AG09309 (cell line): ENCODE results near the gene EMD.
"Not testable (repeated sequence)": the region's sequence is repeated elsewhere in the genome, so short reads cannot be mapped to it uniquely, and the experiment has no call there.

Source experiments
- DNase-seq: peaks from one replicate; pipeline ENCODE4 v3.0.0-alpha.2; 2010; ENCODE audit warnings: low read depth
- H3K4me3 ChIP-seq: 2 replicates; pipeline ENCODE4 v1.5.1; 2011; ENCODE audit warnings: mild to moderate bottlenecking, low read depth, low read length, moderate library complexity; ENCODE audit not compliant: control insufficient read depth
- TF ChIP-seq, protein P1 (sequence below): IDR thresholded peaks from 2 replicates; pipeline ENCODE4 v1.5.1; 2011; ENCODE audit warnings: mild to moderate bottlenecking, low read depth, low read length, inconsistent platforms; ENCODE audit not compliant: insufficient read depth, control insufficient read depth; ENCODE audit errors: missing control alignments

The EMD gene

GRCh38 chrX:154397888-154398667 lies 19.0 kb downstream of the EMD start, which contains the start of gene RPL10:
Gene RPL10, plus strand, starts transcription at chrX:154398377. Its CDS starts 143 bp downstream, at chrX:154398520.
- TF ChIP-seq, protein P1, sequence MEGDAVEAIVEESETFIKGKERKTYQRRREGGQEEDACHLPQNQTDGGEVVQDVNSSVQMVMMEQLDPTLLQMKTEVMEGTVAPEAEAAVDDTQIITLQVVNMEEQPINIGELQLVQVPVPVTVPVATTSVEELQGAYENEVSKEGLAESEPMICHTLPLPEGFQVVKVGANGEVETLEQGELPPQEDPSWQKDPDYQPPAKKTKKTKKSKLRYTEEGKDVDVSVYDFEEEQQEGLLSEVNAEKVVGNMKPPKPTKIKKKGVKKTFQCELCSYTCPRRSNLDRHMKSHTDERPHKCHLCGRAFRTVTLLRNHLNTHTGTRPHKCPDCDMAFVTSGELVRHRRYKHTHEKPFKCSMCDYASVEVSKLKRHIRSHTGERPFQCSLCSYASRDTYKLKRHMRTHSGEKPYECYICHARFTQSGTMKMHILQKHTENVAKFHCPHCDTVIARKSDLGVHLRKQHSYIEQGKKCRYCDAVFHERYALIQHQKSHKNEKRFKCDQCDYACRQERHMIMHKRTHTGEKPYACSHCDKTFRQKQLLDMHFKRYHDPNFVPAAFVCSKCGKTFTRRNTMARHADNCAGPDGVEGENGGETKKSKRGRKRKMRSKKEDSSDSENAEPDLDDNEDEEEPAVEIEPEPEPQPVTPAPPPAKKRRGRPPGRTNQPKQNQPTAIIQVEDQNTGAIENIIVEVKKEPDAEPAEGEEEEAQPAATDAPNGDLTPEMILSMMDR: no peak
- peak; percentile 93 for DNase-seq
- peak within 1 kb of the TSS; percentile 69 for H3K4me3 ChIP-seq

DNA sequence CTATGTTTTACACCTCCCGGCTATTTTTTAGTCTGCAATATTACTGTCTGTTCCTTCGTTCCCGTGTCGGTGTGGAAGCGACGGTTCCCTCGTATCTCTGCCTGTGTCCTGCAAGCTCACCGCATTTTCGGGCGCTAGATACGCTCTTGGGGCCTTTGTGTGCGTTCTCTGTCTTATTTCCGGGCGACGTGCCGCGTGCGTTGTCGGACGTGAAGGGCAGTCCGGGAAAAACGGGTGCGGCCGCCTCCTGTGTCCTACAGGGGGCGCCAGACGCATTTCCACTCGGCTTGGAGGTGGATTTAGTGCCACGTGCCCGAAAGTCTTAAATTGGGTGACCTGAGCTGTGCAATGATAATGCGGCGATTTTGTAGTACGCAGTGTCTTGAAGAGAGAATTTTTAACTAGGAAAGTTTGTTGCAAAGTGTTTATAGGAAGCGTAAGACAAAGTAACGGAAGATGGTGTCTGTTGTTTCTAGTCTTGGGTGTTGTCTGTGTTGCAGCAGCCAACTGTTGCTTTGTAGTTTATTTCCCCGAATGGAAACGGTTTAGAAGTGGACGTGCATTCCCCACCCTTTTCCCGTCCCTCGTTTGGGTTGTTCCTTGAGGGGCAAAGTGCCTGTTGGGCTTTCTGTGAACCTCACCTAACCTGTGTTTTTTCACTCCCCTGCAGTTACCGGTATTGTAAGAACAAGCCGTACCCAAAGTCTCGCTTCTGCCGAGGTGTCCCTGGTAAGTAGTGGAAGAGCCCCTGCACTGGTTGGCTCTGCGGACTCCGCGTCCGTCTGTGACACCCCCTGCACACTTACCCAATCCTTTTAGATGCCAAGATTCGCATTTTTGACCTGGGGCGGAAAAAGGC lies 19.8 kb downstream of the EMD start:
- peak; percentile 33 for DNase-seq
- H3K4me3 ChIP-seq: peak overlapping the region; percentile 69
- TF ChIP-seq, protein P1: peak; percentile 81

- H3K4me3 ChIP-seq: peak overlapping the region; percentile 69
- TF ChIP-seq, protein P1: no peak
- no peak for DNase-seq
Observed at GRCh38 chrX:154399527-154400368, 20.7 kb downstream of the EMD start.

DNA sequence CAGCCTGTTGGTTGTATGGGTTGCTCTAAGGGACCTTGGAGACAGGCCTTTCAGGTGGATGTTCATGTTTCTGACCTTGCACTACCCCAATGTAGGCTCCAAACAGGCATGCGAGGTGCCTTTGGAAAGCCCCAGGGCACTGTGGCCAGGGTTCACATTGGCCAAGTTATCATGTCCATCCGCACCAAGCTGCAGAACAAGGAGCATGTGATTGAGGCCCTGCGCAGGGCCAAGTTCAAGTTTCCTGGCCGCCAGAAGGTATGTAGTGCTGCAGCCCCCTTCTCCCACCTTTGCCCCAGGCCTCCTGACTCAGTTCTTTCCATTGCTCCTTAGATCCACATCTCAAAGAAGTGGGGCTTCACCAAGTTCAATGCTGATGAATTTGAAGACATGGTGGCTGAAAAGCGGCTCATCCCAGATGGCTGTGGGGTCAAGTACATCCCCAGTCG lies 21.3 kb downstream of the EMD start:
- H3K4me3 ChIP-seq: peak overlapping the region; percentile 69
- DNase-seq: not testable (repeated sequence)

- TF ChIP-seq, protein P1: no peak
- no peak for DNase-seq
- no peak overlapping the region for H3K4me3 ChIP-seq
Observed at GRCh38 chrX:154401045-154401799, 22.1 kb downstream of the EMD start.

DNA sequence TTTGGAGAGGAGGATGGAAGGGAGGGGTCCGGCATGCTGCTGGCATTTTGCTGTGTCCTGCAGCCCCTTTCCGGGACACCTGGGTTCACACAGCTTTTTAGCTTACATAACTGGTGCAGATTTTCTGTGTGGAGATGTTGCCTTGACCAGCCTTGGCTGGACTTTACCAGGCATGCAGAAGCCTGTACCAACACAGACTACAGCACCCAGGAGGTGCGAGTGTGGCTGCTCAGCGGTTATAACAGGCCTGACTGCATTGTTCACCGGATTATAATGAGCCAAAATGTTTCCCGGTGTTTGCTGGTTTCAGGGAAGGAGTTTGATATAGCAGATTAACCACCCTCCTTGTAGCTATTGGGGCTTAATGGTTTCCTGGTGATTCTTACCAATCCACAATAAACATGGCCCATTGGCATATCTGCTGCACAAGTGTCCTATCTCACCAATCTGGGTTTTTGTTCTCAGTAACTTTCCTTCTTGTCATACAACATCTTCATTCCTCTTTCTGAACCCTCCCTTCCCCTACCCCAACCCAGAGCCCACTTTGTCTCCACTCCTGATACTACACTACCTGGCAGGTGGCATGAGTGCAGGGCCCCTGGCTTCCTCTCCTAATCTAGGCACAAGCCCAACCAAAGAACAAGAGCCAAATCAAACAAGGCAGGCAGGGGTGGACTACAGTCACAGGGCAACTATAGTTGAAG lies 23.0 kb downstream of the EMD start:
- H3K4me3 ChIP-seq: no peak overlapping the region
- TF ChIP-seq, protein P1: no peak
- no peak for DNase-seq
